PC-9 (cell line): ENCODE data around the gene VDAC1. TPM values are rescaled to one million over a fixed set of nuclear protein-coding genes. Genes with fewer than 3 reads are reported as not detected.

Experiments used
- BruUV-seq: library from RNA; stranded (reverse); fragments of 400-500 nt; replicated peaks from 2 replicates; lab custom pipeline; 2021; lab: Mats Ljungman, UMichigan
- CTCF ChIA-PET: fragments of 300-600 bp; sonication (Branson Sonifier 250); formaldehyde crosslinking; loops from one replicate; lab custom pipeline; 2022; ENCODE audit warnings: antibody characterized with exemption; lab: Charles Lee
- POLR2A ChIA-PET: fragments of 300-600 bp; sonication (Branson Sonifier 250); formaldehyde crosslinking; loops from one replicate; lab custom pipeline; 2022; ENCODE audit warnings: antibody characterized with exemption; ENCODE audit not compliant: unreplicated experiment; lab: Charles Lee
- DNase-seq, 2 experiments: peaks; one replicate each; pipeline versions ENCODE4 v3.0.0 to v3.0.0-alpha.2; 2015 to 2022; ENCODE audit warnings: mixed read lengths in 1 of 2
- H2AFZ ChIP-seq: fragments of 200-600 bp; sonication (generic); 2 replicates; pipeline ENCODE4 v1.8.1; 2017; ENCODE audit warnings: antibody characterized with exemption
- H3F3A ChIP-seq: fragments of 200-600 bp; sonication (generic); 2 replicates; pipeline ENCODE4 v1.8.1; 2017; ENCODE audit warnings: antibody characterized with exemption, mild to moderate bottlenecking, low read depth; ENCODE audit not compliant: insufficient read depth
- H3K27ac ChIP-seq: fragments of 200-600 bp; sonication (generic); 2 replicates; pipeline ENCODE4 v1.6.1; 2016; ENCODE audit warnings: mixed run types
- H3K27me3 ChIP-seq: fragments of 200-600 bp; sonication (generic); 2 replicates; pipeline ENCODE4 v1.6.1; 2016; ENCODE audit warnings: low read depth, mixed run types; ENCODE audit not compliant: insufficient read depth
- H3K36me3 ChIP-seq: fragments of 200-600 bp; sonication (generic); 2 replicates; pipeline ENCODE4 v1.6.1; 2016; ENCODE audit warnings: low read depth, mixed run types
- H3K4me1 ChIP-seq: fragments of 200-600 bp; sonication (generic); replicated peaks from 2 replicates; pipeline ENCODE4 v1.6.1; 2016; ENCODE audit warnings: mixed run types; ENCODE audit not compliant: insufficient read depth
- H3K4me2 ChIP-seq: fragments of 200-600 bp; sonication (generic); 2 replicates; pipeline ENCODE4 v1.6.1; 2017; ENCODE audit warnings: mixed run types
- H3K4me3 ChIP-seq: fragments of 200-600 bp; sonication (generic); 2 replicates; pipeline ENCODE4 v1.6.1; 2016; ENCODE audit warnings: mixed run types
- H3K79me2 ChIP-seq: fragments of 200-600 bp; sonication (generic); 2 replicates; pipeline ENCODE4 v1.6.1; 2017; ENCODE audit warnings: low read depth, mixed run types
- H3K9me2 ChIP-seq: fragments of 200-600 bp; sonication (generic); 2 replicates; pipeline ENCODE4 v1.8.1; 2017; ENCODE audit warnings: mild to moderate bottlenecking; ENCODE audit not compliant: insufficient read depth
- H3K9me3 ChIP-seq: fragments of 200-600 bp; sonication (generic); 2 replicates; pipeline ENCODE4 v1.8.1; 2016; ENCODE audit warnings: low read depth; ENCODE audit not compliant: insufficient read depth
- H4K20me1 ChIP-seq: fragments of 200-600 bp; sonication (generic); 2 replicates; pipeline ENCODE4 v1.8.1; 2017; ENCODE audit not compliant: insufficient read depth
- EZH2 ChIP-seq: fragments of 200-600 bp; sonication (generic); IDR thresholded peaks from 2 replicates; pipeline ENCODE4 v1.8.0; 2017; ENCODE audit warnings: antibody characterized with exemption, low read depth
- intact Hi-C: fragments of 100-400 bp; cut with micrococcal nuclease; formaldehyde crosslinking; loops from one replicate; pipeline ENCODE4 v1.10.0; 2022; ENCODE audit not compliant: unreplicated experiment
- total RNA-seq: library from RNA; stranded (reverse); gene quantifications from 2 replicates; pipeline ENCODE4 v1.2.3, GENCODE V29; 2021
- TF ChIP-seq, protein P1 (sequence below): fragments of 200-600 bp; sonication (generic); conservative IDR thresholded peaks from 2 replicates; pipeline ENCODE4 v1.6.1; 2017; ENCODE audit warnings: mixed run types, antibody characterized with exemption, mild to moderate bottlenecking, moderate library complexity

VDAC1 gene
- total RNA-seq, 1 experiment from 2014 or later = 228 TPM

DNA sequence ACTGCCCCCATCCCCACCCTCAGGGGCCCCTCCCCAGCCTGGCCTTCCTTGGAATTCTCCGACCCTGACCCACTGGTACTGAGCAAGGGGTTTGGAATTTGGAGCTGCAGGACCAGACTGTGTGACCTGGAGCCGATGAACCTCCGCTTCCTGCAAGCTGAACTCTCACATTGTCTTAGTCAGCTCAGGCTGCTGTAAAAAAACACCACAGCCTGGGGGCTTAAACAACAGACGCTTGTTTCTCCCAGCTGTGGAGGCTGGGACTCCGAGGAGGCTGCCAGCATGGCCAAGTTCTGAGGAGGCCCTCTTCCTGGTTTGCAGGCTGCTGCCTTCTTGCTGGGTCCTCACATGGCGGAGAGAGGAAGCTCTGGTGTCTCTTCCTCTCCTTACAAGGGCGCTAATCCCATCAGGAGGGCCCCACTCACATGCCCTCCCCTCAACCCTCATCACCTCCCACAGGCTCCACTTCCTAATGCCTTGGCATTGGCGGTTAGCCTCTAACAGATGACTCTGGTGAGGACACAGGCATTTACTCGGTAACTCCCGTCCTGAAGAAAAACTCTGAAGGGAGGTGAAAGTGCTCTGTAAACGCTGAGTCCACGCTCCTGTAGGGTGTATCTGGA is 78.8 kb downstream of the VDAC1 start:
- peak overlapping the region; percentile 59 for H3K27ac ChIP-seq
- peak overlapping the region; percentile 44; the same call in 1 of the 2 replicates for H2AFZ ChIP-seq
- intact Hi-C loops = no loop called here
- DNase-seq = peak; percentile 17 to 89
- no peaks in the 10 kb centered on the region for H3K36me3 ChIP-seq
- POLR2A ChIA-PET = interaction anchor here (0.6 kb wide), 1 partner anchor 40 kb away, joined by 3 read pairs; no protein-coding TSS in a partner anchor
- no peaks in the 10 kb centered on the region for H3K9me3 ChIP-seq
- BruUV-seq = no TSS peak
- CTCF ChIA-PET = no interaction called here
- no peak for TF ChIP-seq EZH2
- TF ChIP-seq, protein P1, sequence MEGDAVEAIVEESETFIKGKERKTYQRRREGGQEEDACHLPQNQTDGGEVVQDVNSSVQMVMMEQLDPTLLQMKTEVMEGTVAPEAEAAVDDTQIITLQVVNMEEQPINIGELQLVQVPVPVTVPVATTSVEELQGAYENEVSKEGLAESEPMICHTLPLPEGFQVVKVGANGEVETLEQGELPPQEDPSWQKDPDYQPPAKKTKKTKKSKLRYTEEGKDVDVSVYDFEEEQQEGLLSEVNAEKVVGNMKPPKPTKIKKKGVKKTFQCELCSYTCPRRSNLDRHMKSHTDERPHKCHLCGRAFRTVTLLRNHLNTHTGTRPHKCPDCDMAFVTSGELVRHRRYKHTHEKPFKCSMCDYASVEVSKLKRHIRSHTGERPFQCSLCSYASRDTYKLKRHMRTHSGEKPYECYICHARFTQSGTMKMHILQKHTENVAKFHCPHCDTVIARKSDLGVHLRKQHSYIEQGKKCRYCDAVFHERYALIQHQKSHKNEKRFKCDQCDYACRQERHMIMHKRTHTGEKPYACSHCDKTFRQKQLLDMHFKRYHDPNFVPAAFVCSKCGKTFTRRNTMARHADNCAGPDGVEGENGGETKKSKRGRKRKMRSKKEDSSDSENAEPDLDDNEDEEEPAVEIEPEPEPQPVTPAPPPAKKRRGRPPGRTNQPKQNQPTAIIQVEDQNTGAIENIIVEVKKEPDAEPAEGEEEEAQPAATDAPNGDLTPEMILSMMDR = no peak
- H4K20me1 ChIP-seq = no peaks in the 10 kb centered on the region
- no peaks in the 10 kb centered on the region; the same call in 1 of the 2 replicates for H3F3A ChIP-seq
- no peak overlapping the region for H3K4me3 ChIP-seq
- peak overlapping the region; percentile 38 for H3K4me2 ChIP-seq
- no peaks in the 10 kb centered on the region for H3K9me2 ChIP-seq
- H3K4me1 ChIP-seq = peaks cover 52% of the 10 kb centered on the region
- no peaks in the 10 kb centered on the region for H3K27me3 ChIP-seq
- H3K79me2 ChIP-seq = no peaks in the 10 kb centered on the region

DNA sequence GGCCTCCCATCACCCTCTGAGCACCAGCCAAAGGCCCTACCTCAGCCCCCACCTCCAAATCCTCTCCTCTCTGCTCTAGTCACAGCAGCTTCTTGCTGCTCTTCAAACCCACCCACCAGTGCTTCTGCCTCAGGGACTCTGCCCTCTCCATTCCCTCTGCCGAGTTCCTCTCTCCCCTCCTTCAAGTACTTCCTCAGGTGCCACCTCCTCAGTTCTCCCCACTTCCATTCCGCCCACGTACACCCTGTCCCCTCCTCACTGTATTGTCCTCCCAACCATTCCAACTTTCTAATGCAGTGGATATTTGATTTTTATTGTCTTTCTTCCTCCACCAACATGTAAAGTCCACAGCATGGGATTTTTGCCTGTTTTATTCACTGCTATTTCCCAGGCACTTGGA is 79.5 kb downstream of the VDAC1 start:
- Histone ChIP-seq H3K36me3 (no peaks in the 10 kb centered on the region), H3K9me2 (no peaks in the 10 kb centered on the region), H3K27ac (peak overlapping the region; percentile 59), H4K20me1 (no peaks in the 10 kb centered on the region), H3F3A (peaks cover 5% of the 10 kb centered on the region; the same call in 1 of the 2 replicates), H3K4me2 (peak overlapping the region; percentile 38), H3K4me3 (no peak overlapping the region), H3K9me3 (no peaks in the 10 kb centered on the region), H3K79me2 (no peaks in the 10 kb centered on the region), H2AFZ (peak overlapping the region; percentile 18), H3K27me3 (no peaks in the 10 kb centered on the region), H3K4me1 (peaks cover 52% of the 10 kb centered on the region)
- intact Hi-C loops = no loop called here
- no peak for DNase-seq
- no peak for TF ChIP-seq EZH2
- TF ChIP-seq, protein P1 = no peak
- ChIA-PET CTCF (no interaction called here), POLR2A (no interaction called here)
- no TSS peak for BruUV-seq

DNA sequence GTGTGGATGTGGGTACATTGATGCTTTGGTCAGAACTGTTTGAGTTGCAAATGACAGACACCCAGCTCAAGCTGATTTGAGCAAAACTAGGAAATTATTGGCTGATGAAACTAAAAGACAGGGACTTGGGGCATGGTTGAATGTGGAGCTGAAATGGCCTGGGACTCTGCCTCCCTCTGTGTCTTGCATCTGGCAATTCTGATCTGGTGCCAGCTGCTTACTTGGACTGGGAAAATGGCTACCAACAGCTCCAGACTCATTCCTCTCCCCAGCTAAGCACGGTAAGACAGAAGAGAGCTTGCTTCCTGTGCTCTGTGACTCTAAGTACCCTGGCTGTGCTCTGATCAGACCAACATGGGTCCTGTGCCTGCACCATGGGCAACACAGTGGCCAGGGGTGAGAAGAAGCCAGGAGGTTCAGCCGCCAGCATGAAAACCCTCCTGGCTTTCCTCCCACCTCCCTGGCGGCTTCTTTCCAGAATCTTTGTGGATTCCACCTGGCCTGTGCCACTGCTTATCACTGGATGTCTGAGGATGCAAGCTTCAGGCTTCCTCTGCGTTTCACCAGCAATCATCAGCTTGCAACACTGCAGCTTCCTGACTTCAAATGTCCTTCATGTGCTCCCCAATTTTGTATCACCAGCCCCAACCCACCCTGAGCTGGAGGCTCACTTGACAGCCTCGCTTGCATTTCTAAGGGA is 80.4 kb downstream of the VDAC1 start:
- H3K4me2 ChIP-seq = no peak overlapping the region

More for the DNA sequence above, 80.4 kb downstream of the VDAC1 start:
- Histone ChIP-seq H2AFZ (no peak overlapping the region), H3K27me3 (no peaks in the 10 kb centered on the region), H3K79me2 (no peaks in the 10 kb centered on the region), H4K20me1 (no peaks in the 10 kb centered on the region), H3K9me3 (no peaks in the 10 kb centered on the region), H3F3A (peaks cover 5% of the 10 kb centered on the region; the same call in 1 of the 2 replicates), H3K27ac (no peak overlapping the region), H3K36me3 (no peaks in the 10 kb centered on the region), H3K9me2 (no peaks in the 10 kb centered on the region), H3K4me3 (no peak overlapping the region), H3K4me1 (peaks cover 52% of the 10 kb centered on the region)
- BruUV-seq = no TSS peak
- CTCF ChIA-PET = no interaction called here
- TF ChIP-seq, protein P1 = no peak
- no peak for TF ChIP-seq EZH2
- intact Hi-C loops = no loop called here
- no peak for DNase-seq
- POLR2A ChIA-PET = no interaction called here
